Urothelium cell line (cell line): Measurements from ENCODE around the gene ERBIN.

Experiments
- DNase-seq: peaks from one replicate; pipeline ENCODE4 v3.0.0; 2011; ENCODE audit warnings: low spot score, mixed read lengths
- FAIRE-seq: peaks from 2 replicates; lab custom pipeline; 2011; peaks lifted over from hg19 to GRCh38; lab: Jason Lieb, UNC

Gene ERBIN

DNA sequence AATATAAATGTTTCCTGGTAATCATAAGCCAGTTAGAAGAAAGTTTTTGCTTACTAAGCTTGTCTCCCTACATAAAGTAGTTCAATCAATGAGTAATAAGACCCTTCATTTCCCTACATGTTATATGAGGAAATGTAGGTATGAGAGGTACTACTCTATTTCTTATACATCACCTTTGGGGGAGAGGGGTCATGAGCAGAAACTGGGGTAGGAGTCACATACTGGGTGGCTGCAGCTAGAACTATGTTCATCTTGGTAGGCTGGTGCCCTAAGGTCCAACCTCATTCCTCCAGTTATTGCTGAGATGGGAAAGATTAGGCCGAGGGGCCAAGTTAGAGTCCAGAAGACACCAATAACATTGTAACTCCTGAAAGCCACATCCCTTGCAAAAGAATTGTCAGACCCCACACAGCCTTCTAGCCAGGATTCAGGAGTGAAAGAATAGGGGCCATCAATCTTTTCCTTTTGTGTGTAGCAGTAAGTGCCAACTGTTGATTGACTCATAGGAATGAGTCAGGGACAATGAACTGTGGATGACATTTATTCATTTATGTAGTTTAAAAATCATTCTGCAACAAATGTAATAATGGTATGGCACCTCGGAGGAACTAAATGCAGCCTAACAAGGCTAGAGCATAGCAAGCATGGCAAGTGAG lies 196.1 kb downstream of the ERBIN start:
- FAIRE-seq = peak; percentile 66
- no peak for DNase-seq

GRCh38 chr5:66129144-66129543 lies 202.8 kb downstream of the ERBIN start:
- no peak for FAIRE-seq

DNA sequence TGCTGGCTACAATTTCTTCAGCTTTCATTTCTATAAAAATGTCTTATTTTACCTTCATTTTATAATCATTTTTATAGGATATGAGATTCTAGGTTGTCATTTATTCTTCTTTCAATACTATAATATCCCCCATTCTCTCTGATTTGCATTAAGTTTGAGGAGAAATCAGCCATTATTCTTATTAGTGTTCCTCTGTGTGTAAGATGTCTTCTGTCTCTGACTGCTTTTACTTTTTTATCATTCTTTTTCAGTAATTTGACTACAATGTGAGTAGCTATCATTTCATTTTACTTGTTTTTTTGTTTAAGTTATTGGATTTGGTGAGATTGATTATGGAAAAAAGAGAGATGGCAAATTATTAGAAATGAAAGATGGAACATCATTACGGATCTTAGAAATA lies 204.1 kb downstream of the ERBIN start:
- FAIRE-seq (no peak), DNase-seq (no peak)

More at GRCh38 chr5:66129144-66129543, 202.8 kb downstream of the ERBIN start:
- DNase-seq = no peak
